LNCAP (cell line): ENCODE data around the gene RAE1.

Experiments
- TF ChIP-seq, protein P1 (sequence below): fragments of 450-650 bp; IDR thresholded peaks from 2 replicates; pipeline ENCODE4 v1.5.1; 2017; ENCODE audit warnings: mild to moderate bottlenecking

Gene RAE1

DNA sequence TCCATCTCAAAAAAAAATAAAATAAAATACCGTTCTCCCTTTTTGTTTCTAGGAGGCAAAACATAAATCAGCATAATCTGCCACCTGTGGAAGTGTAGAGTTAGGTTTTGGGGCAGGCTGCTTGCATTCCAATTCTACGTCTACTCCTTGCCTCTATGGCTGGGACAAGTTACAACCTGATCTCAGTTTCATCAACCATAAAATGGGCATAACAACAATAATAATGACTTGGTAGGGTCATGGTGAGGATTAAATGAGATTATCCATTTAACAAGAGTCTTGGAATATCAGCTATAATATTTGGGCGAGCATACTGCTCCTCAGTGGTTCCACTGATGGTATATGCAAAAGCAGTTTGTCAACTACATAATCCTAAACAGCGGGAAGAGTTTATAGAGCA is 3.7 kb upstream of the RAE1 start:
- TF ChIP-seq, protein P1, sequence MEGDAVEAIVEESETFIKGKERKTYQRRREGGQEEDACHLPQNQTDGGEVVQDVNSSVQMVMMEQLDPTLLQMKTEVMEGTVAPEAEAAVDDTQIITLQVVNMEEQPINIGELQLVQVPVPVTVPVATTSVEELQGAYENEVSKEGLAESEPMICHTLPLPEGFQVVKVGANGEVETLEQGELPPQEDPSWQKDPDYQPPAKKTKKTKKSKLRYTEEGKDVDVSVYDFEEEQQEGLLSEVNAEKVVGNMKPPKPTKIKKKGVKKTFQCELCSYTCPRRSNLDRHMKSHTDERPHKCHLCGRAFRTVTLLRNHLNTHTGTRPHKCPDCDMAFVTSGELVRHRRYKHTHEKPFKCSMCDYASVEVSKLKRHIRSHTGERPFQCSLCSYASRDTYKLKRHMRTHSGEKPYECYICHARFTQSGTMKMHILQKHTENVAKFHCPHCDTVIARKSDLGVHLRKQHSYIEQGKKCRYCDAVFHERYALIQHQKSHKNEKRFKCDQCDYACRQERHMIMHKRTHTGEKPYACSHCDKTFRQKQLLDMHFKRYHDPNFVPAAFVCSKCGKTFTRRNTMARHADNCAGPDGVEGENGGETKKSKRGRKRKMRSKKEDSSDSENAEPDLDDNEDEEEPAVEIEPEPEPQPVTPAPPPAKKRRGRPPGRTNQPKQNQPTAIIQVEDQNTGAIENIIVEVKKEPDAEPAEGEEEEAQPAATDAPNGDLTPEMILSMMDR, result no peak

DNA sequence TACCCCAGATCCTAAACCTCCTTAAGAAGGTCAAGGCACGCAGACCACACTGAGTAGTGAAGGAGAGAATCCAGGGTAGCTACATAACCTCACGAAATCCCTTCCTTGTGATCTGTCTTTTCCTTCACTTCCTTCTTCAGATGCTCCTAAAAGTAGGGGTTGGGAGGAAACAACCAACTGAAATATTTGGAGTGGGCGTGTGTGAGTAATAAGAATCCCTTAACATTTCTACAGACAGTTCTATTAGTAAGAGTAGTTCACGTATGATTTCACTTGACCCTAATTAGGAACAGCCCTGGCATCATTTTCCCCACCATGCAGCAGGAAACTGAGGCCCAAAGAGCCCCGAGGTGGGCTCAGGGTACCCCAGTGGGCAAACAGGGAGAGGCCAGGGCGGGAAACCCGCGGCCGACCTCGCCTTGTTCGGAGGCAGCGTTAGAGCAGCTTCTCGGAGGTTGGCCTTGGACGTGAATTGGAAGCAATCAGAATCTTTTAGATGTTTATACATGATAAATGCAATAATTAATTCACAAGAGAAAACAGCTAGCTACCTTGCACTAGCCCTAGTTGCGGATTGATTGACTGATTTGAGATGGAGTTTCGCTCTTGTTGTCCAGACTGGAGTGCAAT is 859 bp upstream of the RAE1 start:
- TF ChIP-seq, protein P1, result no peak

DNA sequence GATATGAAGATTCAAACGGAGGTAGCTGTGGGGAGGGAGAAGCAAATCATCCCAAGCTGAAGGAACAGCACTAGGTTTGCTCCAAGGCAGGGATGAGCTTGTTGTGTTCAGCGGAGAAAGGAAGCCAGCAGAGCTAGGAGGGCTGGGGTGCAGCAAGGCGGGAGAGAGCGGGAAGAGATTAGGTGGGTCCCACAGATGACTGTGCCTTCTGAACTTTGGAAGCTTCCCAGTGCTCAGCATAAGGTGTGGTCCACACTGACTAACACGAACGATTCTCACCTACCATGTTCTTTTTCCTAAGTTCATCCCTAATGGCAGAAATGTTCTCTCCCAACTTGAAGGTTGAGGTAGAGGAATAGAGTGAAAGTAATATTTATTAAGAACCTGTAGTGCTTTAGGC is 1.2 kb downstream of the RAE1 start:
- TF ChIP-seq, protein P1, result no peak

DNA sequence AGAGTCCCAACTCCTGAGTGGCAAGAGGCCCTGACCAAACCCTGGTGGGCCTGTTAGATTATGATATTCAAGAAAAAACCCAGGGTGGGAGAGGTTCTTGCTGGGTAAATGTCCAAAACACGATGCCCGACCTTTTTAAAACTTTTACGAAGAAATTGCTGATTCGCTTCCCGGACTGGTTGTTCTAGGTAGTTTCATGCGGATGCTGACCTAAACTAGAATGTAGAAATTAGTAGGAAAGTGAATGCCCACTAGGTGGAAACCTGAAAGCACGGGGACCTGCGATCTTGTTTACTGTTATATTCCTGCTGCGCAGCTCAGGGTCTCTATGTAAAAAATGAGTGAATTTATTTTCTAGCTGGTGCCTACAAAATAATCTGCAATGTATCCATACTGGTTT is 2.3 kb downstream of the RAE1 start:
- TF ChIP-seq, protein P1, result no peak

DNA sequence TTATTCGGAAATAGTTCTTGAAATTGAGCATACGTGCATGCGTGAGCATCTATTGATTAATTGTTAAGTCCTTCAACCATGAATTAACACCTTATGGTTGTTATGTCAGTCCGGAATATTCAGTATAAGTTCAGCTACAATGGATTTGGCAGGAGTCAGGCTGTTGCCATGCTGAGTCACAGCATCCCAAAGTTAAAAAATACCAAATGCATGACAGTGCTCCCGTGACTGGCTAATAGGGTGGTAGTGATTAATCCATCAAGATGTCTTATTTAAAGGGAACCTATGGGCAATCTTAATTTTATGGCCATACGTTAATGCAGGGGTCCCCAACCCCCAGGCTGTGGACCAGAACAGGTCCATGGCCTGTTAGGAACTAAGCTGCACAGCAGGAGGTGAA is 10.5 kb downstream of the RAE1 start:
- TF ChIP-seq, protein P1, result no peak

DNA sequence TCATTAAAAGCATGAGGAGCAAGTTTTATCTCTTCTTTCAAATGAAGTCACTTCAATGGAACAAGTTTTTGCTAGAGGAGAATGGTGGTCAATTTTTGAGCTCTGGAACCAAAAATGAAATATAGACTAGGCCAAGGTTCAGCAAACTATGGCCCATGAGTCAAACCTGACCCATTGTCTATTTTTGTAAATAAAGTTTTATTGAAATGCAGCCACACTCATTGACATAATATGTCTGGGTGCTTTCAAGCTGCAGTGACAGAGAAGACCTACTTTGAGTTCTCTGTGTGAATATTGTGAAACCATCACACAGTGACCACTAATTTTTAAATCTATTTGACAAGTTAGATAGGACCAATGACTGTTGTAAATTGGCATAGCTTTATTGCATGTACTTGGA is 13.4 kb downstream of the RAE1 start:
- TF ChIP-seq, protein P1, result no peak

DNA sequence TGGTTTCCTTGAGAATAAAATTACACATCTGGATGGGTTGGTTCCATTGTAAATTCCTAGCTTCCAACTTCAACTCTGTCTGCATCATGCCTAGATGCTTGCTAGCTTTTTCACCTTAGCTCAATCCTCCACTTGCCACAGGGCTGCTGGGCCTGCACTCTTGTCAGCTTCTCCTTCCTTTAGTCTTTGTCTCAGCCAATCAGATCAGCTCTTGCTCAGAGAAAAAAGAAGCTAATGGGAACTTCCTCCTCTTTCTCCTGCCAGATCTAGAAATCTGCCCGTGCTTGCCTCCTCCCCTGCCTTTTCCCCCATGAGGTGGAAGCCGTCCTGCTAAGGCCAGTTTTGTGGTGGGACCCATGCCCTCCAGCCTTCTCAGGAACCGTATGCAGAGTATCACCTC is 18.5 kb downstream of the RAE1 start:
- TF ChIP-seq, protein P1, result no peak

DNA sequence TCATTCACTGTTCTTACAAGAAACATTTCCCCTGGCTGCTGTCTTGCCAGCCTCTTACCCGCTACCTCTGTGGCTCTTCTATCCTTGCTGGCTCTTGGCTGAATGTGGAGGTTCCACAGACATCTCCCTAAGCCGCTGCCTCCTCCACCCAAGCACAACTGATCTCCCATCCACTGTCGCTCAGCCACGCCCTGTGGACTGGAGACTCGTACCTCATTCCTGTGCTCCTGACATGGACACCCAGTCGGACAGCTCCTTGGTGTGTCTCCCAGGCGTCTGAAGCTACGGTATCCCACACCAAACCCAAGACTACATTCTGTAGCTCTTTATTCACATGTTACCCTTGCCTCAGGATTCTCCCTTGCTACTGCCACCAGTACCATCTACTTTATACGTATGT is 19.3 kb downstream of the RAE1 start:
- TF ChIP-seq, protein P1, result no peak
